NCI-H1105 treated with DMSO at 0.1 percent for 48 hours (cell line): Measurements from ENCODE around the gene SLC6A6.

Source experiments
- DNase-seq: peaks from one replicate; lab custom pipeline; 2025; lab: John Stamatoyannopoulos, UW

The SLC6A6 gene

GRCh38 chr3:14470461-14470860, 68.1 kb downstream of the SLC6A6 start:
- DNase-seq, result no peak

GRCh38 chr3:14471016-14471415, 68.6 kb downstream of the SLC6A6 start:
- no peak for DNase-seq

- DNase-seq, result no peak
Observed at GRCh38 chr3:14471690-14472089, 69.3 kb downstream of the SLC6A6 start.

- DNase-seq, result no peak
Observed at GRCh38 chr3:14472471-14473351, 70.3 kb downstream of the SLC6A6 start.

GRCh38 chr3:14473411-14473891, 71.0 kb downstream of the SLC6A6 start:
- no peak for DNase-seq

GRCh38 chr3:14474363-14475081, 72.1 kb downstream of the SLC6A6 start:
- no peak for DNase-seq

GRCh38 chr3:14475621-14476020, 73.2 kb downstream of the SLC6A6 start:
- DNase-seq, result no peak

- DNase-seq, result no peak
Observed at GRCh38 chr3:14476583-14477265, 74.3 kb downstream of the SLC6A6 start.

- DNase-seq, result no peak
Observed at GRCh38 chr3:14477311-14477935, 75.0 kb downstream of the SLC6A6 start.

- DNase-seq, result no peak
Observed at GRCh38 chr3:14478956-14479550, 76.6 kb downstream of the SLC6A6 start.

- DNase-seq, result no peak
Observed at GRCh38 chr3:14479591-14479990, 77.2 kb downstream of the SLC6A6 start.

- no peak for DNase-seq
Observed at GRCh38 chr3:14480207-14481017, 78.0 kb downstream of the SLC6A6 start.

- no peak for DNase-seq
Observed at GRCh38 chr3:14481018-14481645, 78.7 kb downstream of the SLC6A6 start.

- no peak for DNase-seq
Observed at GRCh38 chr3:14481646-14482036, 79.2 kb downstream of the SLC6A6 start.

- no peak for DNase-seq
Observed at GRCh38 chr3:14482271-14482721, 79.9 kb downstream of the SLC6A6 start.

- no peak for DNase-seq
Observed at GRCh38 chr3:14483286-14483685, 80.9 kb downstream of the SLC6A6 start.

- no peak for DNase-seq
Observed at GRCh38 chr3:14484741-14485140, 82.3 kb downstream of the SLC6A6 start.

GRCh38 chr3:14485981-14486380, 83.6 kb downstream of the SLC6A6 start:
- DNase-seq, result no peak

- DNase-seq, result no peak
Observed at GRCh38 chr3:14486460-14486859, 84.1 kb downstream of the SLC6A6 start.

GRCh38 chr3:14487086-14487485, 84.7 kb downstream of the SLC6A6 start:
- no peak for DNase-seq
